Measurements from ENCODE around the gene ZXDC. TPM values are rescaled to one million over a fixed set of nuclear protein-coding genes. Genes with fewer than 3 reads are reported as not detected.
A peak's percentile ranks its signal among the peaks of the same experiment; 100 is the strongest.

Gene ZXDC
- total and polyA plus RNA-seq, 11 donors = 8.7 to 40.3 (median 19.3) TPM

- intact Hi-C loops (cut with DNase I) = no loop called here
- no peak for ATAC-seq
- TF ChIP-seq POLR2A (IDR thresholded peaks at IDR 0.05) (no peak), CTCF (IDR thresholded peaks at IDR 0.05) (no peak)
- DNase-seq = peak in 2 of 5 donors; percentile 13 to 47
- Histone ChIP-seq H3K4me3 (no peak overlapping the region), H3K36me3 (no peaks in the 10 kb centered on the region), H3K27ac (no peak overlapping the region), H3K9me3 (no peaks in the 10 kb centered on the region), H3K4me1 (peaks cover 0 to 21% (median 9%) of the 10 kb centered on the region in 12 donors), H3K27me3 (no peaks in the 10 kb centered on the region)
- WGBS, 4 donors = 90 to 93% (median 92%) methylated on average over 16 of the region's 16 CpGs
Measured at GRCh38 chr3:126488886-126489569, 13.3 kb upstream of the ZXDC start.

GRCh38 chr3:126488185-126488584 is 12.5 kb upstream of the ZXDC start:
- ATAC-seq = no peak

GRCh38 chr3:126487151-126487771 is 11.6 kb upstream of the ZXDC start:
- ATAC-seq = peak; percentile 65 to 84 (median 71)
- intact Hi-C loops (cut with DNase I) = no loop called here
- Histone ChIP-seq H3K4me3 (no peak overlapping the region), H3K36me3 (no peaks in the 10 kb centered on the region), H3K27me3 (no peaks in the 10 kb centered on the region), H3K9me3 (no peaks in the 10 kb centered on the region), H3K4me1 (peaks cover 0 to 21% (median 9%) of the 10 kb centered on the region in 12 donors), H3K27ac (peak overlapping the region in 3 of 12 donors; percentile 26 to 33 (median 30))
- WGBS, 4 donors = 33 to 49% (median 39%) methylated on average over 14 to 17 of the region's 17 CpGs
- DNase-seq = peak in 4 of 5 donors; percentile 30 to 64 (median 46)
- TF ChIP-seq POLR2A (IDR thresholded peaks at IDR 0.05) (no peak), CTCF (IDR thresholded peaks at IDR 0.05) (peak in 8 of 12 donors; percentile 9 to 44 (median 26))

More at GRCh38 chr3:126488185-126488584, 12.5 kb upstream of the ZXDC start:
- H3K27me3 ChIP-seq = no peaks in the 10 kb centered on the region
- no peak for TF ChIP-seq CTCF (IDR thresholded peaks at IDR 0.05)
- TF ChIP-seq POLR2A (IDR thresholded peaks at IDR 0.05) = no peak
- H3K4me3 ChIP-seq = no peak overlapping the region
- no peaks in the 10 kb centered on the region for H3K9me3 ChIP-seq
- H3K27ac ChIP-seq = no peak overlapping the region
- DNase-seq = peak in 1 of 5 donors; percentile 48
- intact Hi-C loops (cut with DNase I) = no loop called here
- H3K36me3 ChIP-seq = no peaks in the 10 kb centered on the region
- peaks cover 0 to 21% (median 9%) of the 10 kb centered on the region in 12 donors for H3K4me1 ChIP-seq
- 86 to 90% (median 88%) methylated on average over 14 of the region's 14 CpGs for WGBS, 4 donors

- Histone ChIP-seq H3K4me1 (peaks cover 0 to 21% (median 9%) of the 10 kb centered on the region in 12 donors), H3K27me3 (no peaks in the 10 kb centered on the region), H3K27ac (no peak overlapping the region), H3K9me3 (no peaks in the 10 kb centered on the region), H3K36me3 (no peaks in the 10 kb centered on the region), H3K4me3 (no peak overlapping the region)
- WGBS, 4 donors = 72 to 84% (median 75%) methylated on average over 14 of the region's 14 CpGs
- DNase-seq = peak in 2 of 5 donors; percentile 9 to 24
- ATAC-seq = no peak
- TF ChIP-seq CTCF (IDR thresholded peaks at IDR 0.05) (no peak), POLR2A (IDR thresholded peaks at IDR 0.05) (no peak)
- intact Hi-C loops (cut with DNase I) = no loop called here
Measured at GRCh38 chr3:126486360-126486847, 10.7 kb upstream of the ZXDC start.
